GM19328 (cell line): ENCODE results near the gene DNER.

Source experiments
- ATAC-seq: cut with Tn5 transposase; IDR thresholded peaks from one replicate; pipeline ENCODE4 v1.9.1; 2021; ENCODE audit warnings: mild to moderate bottlenecking, moderate library complexity; ENCODE audit not compliant: unreplicated experiment

Gene DNER

GRCh38 chr2:229672021-229672420, 42.3 kb downstream of the DNER start:
- no peak for ATAC-seq

- no peak for ATAC-seq
Measured at GRCh38 chr2:229669841-229670240, 44.5 kb downstream of the DNER start.

GRCh38 chr2:229666811-229667210, 47.5 kb downstream of the DNER start:
- ATAC-seq, result no peak

GRCh38 chr2:229665158-229665557, 49.2 kb downstream of the DNER start:
- ATAC-seq, result no peak

- ATAC-seq, result no peak
Measured at GRCh38 chr2:229661478-229661877, 52.9 kb downstream of the DNER start.

- ATAC-seq, result no peak
Measured at GRCh38 chr2:229660951-229661350, 53.4 kb downstream of the DNER start.

GRCh38 chr2:229660391-229660790, 54.0 kb downstream of the DNER start:
- no peak for ATAC-seq

- ATAC-seq, result no peak
Measured at GRCh38 chr2:229658004-229658403, 56.4 kb downstream of the DNER start.

GRCh38 chr2:229654437-229654836, 59.9 kb downstream of the DNER start:
- ATAC-seq, result no peak

GRCh38 chr2:229653531-229653930, 60.8 kb downstream of the DNER start:
- ATAC-seq, result no peak

GRCh38 chr2:229652796-229653195, 61.6 kb downstream of the DNER start:
- ATAC-seq, result no peak

- ATAC-seq, result no peak
Measured at GRCh38 chr2:229650901-229651300, 63.5 kb downstream of the DNER start.

- no peak for ATAC-seq
Measured at GRCh38 chr2:229650059-229650458, 64.3 kb downstream of the DNER start.

GRCh38 chr2:229646186-229646723, 68.1 kb downstream of the DNER start:
- ATAC-seq, result no peak

- ATAC-seq, result no peak
Measured at GRCh38 chr2:229642371-229642770, 72.0 kb downstream of the DNER start.

GRCh38 chr2:229641676-229642075, 72.7 kb downstream of the DNER start:
- no peak for ATAC-seq

GRCh38 chr2:229640636-229641035, 73.7 kb downstream of the DNER start:
- no peak for ATAC-seq

GRCh38 chr2:229636571-229636970, 77.8 kb downstream of the DNER start:
- no peak for ATAC-seq

- no peak for ATAC-seq
Measured at GRCh38 chr2:229635371-229635680, 79.0 kb downstream of the DNER start.

- no peak for ATAC-seq
Measured at GRCh38 chr2:229634601-229635370, 79.6 kb downstream of the DNER start.

- no peak for ATAC-seq
Measured at GRCh38 chr2:229633556-229633955, 80.8 kb downstream of the DNER start.

GRCh38 chr2:229629039-229629438, 85.3 kb downstream of the DNER start:
- no peak for ATAC-seq

- ATAC-seq, result no peak
Measured at GRCh38 chr2:229627728-229628127, 86.6 kb downstream of the DNER start.
